GM21390 (cell line): Measurements from ENCODE around the gene FMO1.
A peak's percentile ranks its signal among the peaks of the same experiment; 100 is the strongest.
"Not testable (repeated sequence)": the region's sequence is repeated elsewhere in the genome, so short reads cannot be mapped to it uniquely, and the experiment has no call there.

Experiments used
- ATAC-seq: cut with Tn5 transposase; IDR thresholded peaks from one replicate; pipeline ENCODE4 v1.9.1; 2021; ENCODE audit not compliant: unreplicated experiment

The FMO1 gene

DNA sequence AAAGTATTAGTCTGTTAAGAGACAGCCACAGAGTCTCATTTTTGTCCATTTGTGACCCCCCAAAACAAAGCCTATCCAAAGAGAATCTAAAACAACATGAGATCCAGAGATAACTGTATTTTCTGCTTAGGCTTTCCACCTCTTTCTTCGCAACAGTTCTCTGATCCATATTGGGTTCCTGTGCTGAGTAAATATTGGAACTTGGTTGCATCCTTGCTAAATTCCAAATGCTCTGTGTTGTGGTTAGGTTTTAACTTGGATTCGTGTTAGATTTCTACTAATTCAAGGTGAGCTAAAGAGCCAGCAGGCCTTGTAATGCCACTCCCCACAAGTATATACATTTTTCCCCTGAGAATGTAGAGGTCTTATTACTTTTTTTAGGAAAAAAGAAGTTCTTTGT is 29.2 kb downstream of the FMO1 start:
- ATAC-seq = no peak

DNA sequence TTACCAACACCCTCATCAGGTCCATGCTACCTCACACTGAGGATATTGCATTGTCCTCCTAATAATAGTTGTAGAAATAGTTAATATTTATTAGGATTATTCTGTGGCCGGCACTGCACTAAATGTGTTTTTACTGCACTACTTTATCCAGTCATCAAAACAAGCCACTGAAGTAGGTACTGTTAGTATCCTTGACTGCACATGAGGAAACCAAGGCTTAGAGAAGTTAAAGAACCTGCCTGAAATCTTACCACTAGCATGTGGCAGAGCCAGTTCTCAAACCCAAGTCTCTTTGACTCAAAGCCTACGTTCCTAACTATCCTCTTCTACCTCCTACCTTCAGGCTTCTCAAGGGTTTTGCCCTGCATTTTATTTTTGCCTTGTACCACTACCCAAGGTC is 30.9 kb downstream of the FMO1 start:
- ATAC-seq = no peak

DNA sequence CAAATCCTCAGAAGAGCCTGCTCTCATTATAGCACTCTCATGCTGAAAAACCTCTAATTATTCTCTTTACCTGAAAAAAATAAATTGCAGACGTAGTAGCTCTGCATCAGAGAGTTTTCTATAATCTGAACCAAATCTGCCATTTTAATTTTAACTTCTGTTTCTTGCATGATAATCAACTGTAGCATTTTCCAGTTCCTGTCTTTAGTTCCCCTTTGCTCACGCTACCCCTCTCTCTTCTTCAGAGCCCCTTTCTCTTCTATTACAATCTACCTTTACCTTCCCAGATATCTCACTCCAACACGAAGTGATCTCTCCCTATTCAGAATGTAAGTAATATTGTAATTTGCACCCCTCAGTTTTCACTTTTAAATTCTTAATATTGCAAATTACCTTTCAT is 31.4 kb downstream of the FMO1 start:
- ATAC-seq = no peak

DNA sequence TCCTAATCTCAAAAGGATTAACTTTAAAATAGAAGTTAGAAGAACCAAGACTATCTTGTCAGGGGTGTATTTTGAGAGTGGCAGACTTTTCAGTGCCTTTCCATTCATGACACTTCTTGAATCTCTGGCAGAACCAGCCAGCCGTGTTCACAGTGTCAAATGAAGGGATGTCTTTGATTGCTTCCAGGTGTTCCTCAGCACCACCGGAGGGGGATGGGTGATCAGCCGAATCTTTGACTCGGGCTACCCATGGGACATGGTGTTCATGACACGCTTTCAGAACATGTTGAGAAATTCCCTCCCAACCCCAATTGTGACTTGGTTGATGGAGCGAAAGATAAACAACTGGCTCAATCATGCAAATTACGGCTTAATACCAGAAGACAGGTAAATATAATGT is 32.3 kb downstream of the FMO1 start:
- no peak for ATAC-seq

DNA sequence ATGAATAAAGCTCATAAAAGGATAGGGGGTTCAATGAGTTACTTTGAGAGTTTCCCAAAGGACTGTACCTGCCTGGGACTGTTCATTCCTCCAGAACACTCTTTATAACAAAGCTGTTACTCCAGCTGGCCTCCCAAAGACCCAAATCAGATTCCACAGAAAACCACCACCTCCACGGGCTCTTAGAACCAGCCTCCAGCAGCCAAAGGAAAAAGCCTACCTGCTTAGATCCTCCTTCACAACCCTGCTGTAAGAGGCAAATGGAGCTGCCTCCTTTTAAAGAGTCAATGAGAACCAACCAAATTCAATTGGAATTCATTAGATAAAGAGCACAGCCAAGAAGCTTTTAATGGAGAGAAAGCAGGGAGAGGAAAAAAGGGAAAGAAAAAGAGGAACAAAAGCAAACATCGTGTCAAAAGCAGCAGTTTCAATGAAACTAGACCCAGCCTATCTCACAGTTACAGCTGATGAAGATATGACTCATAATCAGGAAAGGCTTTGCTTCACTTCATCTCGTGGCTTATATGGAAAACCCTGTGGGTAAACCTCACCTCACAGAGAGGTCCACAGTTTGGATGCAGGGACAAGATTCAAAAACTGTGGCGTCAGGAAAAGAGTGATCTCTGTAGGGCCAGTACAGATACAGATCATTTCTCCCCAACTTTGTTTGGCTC is 37.9 kb downstream of the FMO1 start:
- peak; percentile 81 for ATAC-seq

DNA sequence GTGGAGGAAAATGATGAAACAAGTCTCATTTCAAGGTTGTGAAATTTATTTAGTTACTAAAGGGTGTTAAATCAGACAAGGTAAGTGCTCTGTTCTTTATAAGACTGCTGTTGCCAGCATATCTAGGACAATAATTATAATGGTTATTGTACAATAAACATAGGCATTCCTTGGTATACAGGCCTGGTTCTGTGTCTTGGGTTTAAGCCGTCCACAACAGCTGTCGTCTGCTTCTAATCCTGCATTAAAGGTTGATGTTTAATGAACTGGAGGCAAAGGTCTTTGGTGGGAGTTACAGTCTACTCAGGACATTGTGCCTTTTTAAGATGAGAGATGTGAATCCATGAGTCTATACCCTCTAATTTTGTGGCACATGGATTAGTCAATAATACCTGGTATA is 42.3 kb downstream of the FMO1 start:
- no peak for ATAC-seq

DNA sequence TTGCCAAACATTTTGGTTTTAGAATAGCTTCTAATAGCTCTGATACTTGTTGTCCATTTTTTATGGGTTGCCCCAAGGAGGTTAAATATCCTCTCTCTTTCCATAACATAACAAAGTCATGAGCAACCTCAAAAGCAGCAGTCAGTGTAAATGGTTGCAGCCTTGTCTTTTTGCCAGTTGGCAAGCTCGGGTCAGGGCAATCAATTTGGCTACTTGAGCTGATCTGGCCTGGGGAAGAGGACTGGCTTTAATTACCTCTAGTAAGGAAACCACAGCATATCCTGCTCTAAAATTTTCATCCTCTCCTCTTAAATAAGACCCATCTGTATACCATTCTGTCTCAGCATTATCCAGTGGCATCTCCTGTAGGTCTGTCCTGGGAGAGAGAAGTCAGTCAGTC is 44.5 kb downstream of the FMO1 start:
- no peak for ATAC-seq

DNA sequence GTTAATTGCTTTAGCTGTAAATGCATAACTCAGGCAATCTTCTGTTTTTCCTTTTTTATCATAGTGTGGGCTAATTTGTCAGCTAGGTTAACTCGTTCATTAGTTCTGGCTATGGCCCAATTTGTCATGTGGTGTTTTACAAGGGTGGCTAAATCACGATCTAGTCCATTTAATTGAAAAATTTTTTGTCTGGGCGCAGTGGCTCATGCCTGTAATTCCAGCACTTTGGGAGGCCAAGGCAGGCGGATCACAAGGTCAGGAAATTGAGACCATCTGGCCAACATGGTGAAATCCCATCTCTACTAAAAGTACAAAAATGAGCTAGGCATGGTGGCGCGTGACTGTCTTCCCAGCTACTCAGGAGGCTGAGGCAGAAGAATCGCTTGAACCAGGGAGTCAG is 47.1 kb downstream of the FMO1 start:
- not testable (repeated sequence) for ATAC-seq

DNA sequence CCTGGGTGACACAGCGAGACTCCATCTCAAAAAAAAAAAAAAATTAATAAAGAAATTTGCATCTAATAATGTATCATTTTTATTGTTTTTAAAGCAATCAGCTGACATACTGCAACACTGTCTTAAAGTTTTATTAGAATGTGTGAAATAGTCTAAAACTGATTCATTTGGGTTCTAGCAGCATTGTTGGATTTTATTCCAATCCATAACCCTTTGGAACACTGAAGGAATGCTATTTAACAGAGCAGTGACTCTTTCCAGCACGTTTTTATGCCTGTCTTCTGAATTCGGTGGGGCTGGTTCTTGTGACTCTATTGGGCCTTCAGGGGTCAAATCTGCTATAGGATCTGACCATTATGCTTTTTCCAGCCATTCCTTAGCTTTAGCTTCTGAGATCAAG is 47.5 kb downstream of the FMO1 start:
- ATAC-seq = no peak

DNA sequence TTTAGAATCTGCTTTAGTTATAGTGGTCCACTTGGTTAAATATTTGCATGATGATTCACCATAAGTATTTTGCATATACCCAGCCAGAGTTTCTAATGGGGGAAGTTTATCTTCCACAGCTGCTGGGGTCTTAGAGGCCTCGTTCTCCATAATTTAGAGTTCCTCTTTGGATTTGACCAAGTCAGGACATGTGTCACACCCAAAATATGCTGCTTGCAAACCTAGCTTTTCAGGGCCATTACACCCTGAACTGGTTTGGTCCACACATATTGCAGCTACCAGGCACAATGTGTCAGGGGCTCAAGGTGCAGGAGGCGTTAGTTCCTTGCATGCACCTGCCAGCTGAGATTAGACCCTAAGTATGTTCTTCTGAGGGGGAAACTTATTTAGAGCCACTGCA is 48.6 kb downstream of the FMO1 start:
- no peak for ATAC-seq

DNA sequence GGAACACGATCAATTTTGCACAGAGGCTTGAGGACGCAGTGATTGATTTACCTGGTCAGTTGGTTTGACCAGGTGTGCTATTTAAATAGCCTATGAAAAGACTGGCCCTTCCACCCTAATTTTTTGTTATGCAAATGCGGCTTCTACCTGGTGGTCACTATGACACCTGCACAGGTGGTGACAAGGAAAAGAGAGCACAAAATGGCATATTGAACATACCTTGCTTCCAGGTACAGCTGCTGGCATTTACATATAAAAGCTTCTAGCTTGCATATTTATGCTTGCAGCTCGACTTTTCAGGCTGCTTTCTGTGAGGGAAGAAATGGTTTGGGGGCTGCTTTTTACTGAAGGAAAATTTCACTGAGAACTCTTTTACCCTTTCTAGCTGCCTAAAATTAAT is 50.4 kb downstream of the FMO1 start:
- ATAC-seq = no peak

DNA sequence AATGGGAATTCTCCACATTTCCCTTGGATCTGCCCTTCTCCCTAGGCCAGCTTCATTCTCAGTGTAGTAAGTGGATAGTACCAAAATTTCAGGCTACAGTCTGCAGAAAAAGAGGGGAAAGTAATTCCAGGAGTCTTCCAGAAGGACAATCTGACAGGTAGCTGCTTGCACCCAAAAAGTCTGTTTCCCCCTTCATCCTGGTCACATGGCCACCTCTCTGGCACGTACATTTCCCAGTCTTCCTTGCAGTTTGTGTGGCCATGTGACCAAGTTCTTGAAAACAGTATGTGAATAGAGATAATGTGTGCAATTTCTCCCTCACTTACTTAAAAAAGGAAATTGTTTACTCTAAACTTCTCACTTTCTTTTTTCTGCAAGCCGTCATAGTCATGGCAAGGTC is 51.0 kb downstream of the FMO1 start:
- ATAC-seq = no peak

DNA sequence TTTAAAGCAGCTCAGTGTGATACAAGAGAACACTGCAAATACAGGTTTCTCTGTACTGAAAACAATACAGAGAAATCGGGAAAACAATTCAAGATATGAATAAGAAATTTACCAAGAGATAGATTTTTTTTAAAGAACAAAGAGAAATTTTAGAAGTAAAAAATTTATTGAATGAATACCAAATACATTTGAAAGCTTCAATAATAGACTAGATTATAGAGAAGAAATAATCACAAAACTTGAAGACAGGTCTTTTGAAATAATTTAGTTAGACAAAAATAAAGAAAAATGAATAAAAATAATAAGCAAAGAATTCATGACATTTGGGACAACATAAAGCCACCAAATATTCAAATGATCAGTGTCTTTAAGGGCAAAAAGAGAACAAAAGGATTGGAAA is 52.1 kb downstream of the FMO1 start:
- no peak for ATAC-seq

DNA sequence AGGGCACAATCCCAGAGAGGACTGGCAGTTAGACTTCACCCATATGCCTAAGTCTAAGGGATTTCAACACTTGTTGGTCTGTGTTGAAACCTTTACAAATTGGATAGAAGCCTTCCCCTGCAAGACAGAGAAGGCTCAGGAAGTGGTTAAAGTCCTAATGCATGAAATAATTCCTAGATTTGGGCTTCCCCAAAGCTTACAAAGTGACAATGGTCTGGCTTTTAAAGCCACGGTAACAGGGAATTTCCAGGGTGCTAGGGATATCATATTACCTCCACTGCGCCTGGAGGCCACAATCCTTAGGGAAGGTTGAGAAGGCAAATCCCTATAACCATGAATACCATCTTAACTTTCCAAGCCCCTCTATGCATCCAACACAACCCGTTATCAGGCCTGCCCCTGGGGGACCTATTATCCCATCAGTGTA is 62.4 kb downstream of the FMO1 start:
- ATAC-seq = no peak

DNA sequence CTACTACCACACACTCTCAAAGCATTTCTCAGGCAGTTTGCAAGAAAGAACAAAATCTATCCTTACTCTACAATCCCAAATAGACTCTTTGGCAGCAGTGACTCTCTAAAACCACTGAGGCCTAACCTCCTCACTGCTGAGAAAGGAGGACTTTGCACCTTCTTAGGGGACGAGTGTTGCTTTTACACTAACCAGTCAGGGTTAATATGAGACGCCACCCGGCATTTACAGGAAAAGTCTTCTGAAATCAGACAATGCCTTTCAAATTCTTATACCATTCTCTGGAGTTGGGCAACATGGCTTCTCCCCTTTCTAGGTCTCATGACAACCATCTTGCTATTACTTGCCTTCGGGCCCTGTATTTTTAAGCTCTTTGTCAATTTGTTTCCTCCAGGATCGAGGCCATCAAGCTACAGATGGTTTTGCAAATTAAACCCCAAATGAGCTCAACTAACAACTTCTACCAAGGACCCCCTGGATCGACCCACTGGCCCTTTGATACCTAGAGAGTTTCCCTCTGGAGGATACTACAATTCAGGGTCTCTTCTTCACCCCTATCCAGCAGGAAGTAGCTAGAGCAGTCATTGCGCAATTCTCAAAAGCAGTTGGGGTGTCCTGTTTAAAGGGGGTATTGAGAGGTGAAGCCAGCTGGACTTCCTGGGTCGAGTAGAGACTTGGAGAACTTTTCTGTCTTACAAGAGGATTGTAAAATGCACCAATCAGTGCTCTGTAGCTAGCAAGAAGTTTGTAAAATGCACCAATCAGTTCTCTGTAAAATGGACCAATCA is 63.7 kb downstream of the FMO1 start:
- no peak for ATAC-seq

DNA sequence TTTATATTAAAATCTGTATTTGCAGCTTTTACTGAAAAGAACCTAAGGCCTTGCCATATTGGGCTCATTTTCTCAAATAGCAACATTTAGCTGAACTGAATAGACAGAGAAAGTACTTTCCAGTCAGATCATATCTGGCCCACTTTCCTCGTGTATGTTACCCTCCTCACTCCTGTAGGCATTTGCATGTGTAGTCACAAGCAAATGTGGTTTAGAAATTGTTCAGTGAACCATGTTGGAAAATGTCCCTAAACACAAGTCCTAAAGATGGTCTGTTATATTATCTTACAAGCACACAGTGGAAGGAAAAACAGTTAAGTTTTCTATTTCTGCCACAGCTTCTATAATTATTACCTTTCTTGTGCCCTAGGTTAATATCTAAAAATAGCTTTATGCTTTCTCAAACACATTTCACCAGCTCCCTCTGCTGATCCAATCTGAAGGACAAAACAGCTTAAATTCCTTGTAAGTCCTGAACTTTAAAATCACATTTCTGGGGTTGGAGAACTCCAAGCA is 65.1 kb downstream of the FMO1 start:
- ATAC-seq = peak; percentile 49

DNA sequence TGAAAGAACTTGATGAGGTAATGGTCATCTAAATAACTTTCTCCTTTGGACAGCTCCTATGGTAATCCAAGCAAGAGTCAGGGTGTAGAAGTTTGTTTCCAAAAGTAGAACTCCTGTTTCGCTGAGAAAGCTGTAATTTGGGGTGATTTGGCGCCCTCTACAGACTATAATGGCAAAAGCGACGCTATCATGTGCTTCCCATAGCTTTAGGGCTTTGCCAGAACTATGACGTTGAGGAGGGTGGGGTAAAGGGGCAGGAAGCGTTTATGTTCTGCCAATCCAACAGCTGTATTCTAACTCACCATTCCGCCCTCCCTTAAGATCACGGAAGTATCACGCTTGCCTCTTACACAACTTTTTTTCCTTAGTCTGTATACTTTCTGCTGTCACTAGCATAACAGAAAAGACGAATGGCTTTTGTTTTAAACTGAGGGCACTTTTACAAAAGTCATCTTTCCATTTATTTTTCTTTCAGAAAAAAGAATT is 65.6 kb downstream of the FMO1 start, which contains the start of gene FMO4:
Gene FMO4, plus strand, starts transcription at position 349 of the 486 bp plus-strand sequence. CDS start 5,643 bp downstream, outside the sequence.
- peak; percentile 100 for ATAC-seq

DNA sequence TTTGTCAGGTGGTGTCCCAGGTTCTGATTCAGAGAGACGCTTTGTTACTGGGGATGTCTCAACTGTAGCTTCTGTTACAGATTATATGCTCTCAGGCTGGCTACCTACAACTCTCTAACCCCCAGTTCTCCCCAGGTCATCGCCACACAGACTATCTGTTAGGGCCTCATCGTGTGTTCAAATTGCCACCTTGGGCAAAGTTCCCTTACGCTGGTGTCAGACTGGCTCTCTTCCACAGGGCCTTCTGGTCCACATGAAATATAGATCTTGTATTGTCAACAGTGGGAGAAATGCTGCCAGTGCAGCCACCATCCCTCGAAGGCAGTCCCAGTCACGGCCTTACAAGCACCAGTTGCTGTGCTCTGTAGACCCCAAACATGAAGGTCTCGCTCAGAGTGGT is 81.0 kb downstream of the FMO1 start:
- no peak for ATAC-seq

DNA sequence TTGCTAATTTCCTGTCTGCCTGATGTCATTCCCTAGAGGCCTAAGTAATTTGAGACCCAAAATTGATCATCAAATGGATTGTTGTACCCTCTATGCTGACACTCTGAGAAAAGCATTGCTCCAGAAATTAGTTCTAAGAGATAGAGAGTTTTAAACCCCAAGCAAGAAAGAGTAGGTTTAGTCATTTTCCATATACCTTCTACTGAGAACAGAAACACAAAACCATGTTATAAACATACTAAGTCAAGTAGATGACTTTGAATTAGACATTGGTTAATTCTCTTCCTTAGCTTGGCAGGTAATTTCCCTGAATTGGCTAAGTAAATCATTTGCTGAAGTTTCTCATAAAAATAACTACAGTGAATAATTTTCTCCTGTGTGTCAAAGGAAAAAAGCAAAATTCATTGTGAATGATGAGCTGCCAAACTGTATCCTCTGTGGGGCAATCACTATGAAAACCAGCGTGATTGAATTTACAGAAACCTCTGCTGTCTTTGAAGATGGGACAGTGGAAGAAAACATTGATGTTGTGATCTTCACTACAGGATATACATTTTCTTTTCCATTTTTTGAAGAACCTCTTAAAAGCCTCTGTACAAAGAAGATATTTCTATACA is 85.8 kb downstream of the FMO1 start:
- no peak for ATAC-seq
